AG04450 (cell line): ENCODE results near the gene NEK11. TPM values are rescaled to one million over a fixed set of nuclear protein-coding genes. Genes with fewer than 3 reads are reported as not detected.

Source experiments
- CTCF ChIA-PET: fragments of 300-600, 350-600 bp; formaldehyde crosslinking; extraction: SDS; loops from one replicate; lab custom pipeline; 2022; ENCODE audit warnings: antibody characterized with exemption, inconsistent platforms; lab: Charles Lee
- POLR2A ChIA-PET: fragments of 350-600 bp; formaldehyde crosslinking; extraction: SDS; loops from one replicate; lab custom pipeline; 2021; ENCODE audit warnings: antibody characterized with exemption, inconsistent platforms; lab: Yijun Ruan, JAX
- DNase-seq: peaks from one replicate; pipeline ENCODE4 v3.0.0-alpha.2; 2011; ENCODE audit warnings: low read depth, low spot score
- H3K27ac ChIP-seq: one replicate; pipeline ENCODE4 v1.5.1; 2012; ENCODE audit warnings: low read depth, low read length, control low read depth
- H3K27me3 ChIP-seq: one replicate; pipeline ENCODE4 v1.6.0; 2012; ENCODE audit warnings: low read length; ENCODE audit not compliant: control insufficient read depth, insufficient read depth
- H3K4me3 ChIP-seq: 2 replicates; pipeline ENCODE4 v1.5.1; 2011; ENCODE audit warnings: mild to moderate bottlenecking, low read depth, low read length, control low read depth
- H3K9me3 ChIP-seq: 2 replicates; pipeline ENCODE4 v1.5.1; 2012; ENCODE audit warnings: low read length; ENCODE audit not compliant: control insufficient read depth, insufficient read depth
- polyA plus RNA-seq: library from polyadenylated mRNA; depleted of rRNA; stranded (reverse); fragments of >200 nt; gene quantifications from 2 replicates; pipeline ENCODE4 v1.2.3, GENCODE V29; 2011
- TF ChIP-seq, protein P1 (sequence below): IDR thresholded peaks from 2 replicates; pipeline ENCODE4 v1.5.1; 2011; ENCODE audit warnings: low read depth, low read length, control low read depth, inconsistent platforms

NEK11 gene
- polyA plus RNA-seq, 1 experiment: 4.0 TPM

DNA sequence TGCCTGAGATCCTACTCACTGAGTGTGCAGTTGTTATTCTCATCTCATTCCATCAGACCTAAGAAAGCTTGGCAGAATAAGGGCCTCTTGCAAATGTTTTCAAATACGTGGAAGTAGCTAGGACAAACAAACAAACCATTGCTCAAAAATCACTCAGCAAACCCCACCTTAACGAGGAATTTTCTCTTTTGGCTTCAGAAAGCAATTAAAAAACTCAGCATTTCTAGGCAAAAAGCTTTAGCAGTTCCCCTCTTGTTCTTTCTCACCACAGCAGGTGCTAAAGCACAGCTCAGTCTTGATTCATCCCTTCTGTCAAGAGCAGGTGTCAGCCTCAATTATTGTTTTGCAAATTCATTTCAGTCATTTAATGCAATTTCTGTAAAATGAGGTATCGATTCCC, 296.3 kb downstream of the NEK11 start:
- no peaks in the 10 kb centered on the region for H3K9me3 ChIP-seq
- POLR2A ChIA-PET: no interaction called here
- no peak for DNase-seq
- TF ChIP-seq, protein P1, sequence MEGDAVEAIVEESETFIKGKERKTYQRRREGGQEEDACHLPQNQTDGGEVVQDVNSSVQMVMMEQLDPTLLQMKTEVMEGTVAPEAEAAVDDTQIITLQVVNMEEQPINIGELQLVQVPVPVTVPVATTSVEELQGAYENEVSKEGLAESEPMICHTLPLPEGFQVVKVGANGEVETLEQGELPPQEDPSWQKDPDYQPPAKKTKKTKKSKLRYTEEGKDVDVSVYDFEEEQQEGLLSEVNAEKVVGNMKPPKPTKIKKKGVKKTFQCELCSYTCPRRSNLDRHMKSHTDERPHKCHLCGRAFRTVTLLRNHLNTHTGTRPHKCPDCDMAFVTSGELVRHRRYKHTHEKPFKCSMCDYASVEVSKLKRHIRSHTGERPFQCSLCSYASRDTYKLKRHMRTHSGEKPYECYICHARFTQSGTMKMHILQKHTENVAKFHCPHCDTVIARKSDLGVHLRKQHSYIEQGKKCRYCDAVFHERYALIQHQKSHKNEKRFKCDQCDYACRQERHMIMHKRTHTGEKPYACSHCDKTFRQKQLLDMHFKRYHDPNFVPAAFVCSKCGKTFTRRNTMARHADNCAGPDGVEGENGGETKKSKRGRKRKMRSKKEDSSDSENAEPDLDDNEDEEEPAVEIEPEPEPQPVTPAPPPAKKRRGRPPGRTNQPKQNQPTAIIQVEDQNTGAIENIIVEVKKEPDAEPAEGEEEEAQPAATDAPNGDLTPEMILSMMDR: no peak
- H3K27ac ChIP-seq: no peak overlapping the region
- no peak overlapping the region for H3K4me3 ChIP-seq
- CTCF ChIA-PET: interaction anchor here (0.9 kb wide), 1 partner anchor 290 kb away, joined by 3 read pairs; no protein-coding TSS in a partner anchor
- H3K27me3 ChIP-seq: peaks cover 2% of the 10 kb centered on the region

DNA sequence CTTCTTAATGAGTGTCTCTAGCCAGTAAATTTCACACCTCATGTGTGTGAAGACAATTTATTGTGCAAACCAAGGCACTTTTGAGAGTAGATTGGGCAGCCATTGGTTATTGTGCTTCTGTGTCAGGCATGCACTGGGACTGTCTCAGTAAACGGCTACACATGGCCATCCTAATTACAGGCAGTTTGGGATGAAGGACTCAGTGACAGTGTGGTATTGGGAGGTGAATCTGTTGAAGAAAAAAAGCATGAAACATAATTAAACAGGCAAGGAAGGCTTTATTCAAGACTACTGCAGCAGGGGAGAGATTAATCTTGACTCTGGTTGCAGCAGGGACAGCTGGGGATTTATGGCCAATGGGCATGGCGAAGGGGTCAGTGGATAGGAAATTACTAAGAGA, 297.1 kb downstream of the NEK11 start:
- H3K27me3 ChIP-seq: peaks cover 2% of the 10 kb centered on the region
- POLR2A ChIA-PET: no interaction called here
- no peak overlapping the region for H3K4me3 ChIP-seq
- no peak for DNase-seq
- no peaks in the 10 kb centered on the region for H3K9me3 ChIP-seq
- CTCF ChIA-PET: interaction anchor here (0.9 kb wide), 1 partner anchor 291 kb away, joined by 3 read pairs; no protein-coding TSS in a partner anchor
- no peak overlapping the region for H3K27ac ChIP-seq
- TF ChIP-seq, protein P1: no peak

DNA sequence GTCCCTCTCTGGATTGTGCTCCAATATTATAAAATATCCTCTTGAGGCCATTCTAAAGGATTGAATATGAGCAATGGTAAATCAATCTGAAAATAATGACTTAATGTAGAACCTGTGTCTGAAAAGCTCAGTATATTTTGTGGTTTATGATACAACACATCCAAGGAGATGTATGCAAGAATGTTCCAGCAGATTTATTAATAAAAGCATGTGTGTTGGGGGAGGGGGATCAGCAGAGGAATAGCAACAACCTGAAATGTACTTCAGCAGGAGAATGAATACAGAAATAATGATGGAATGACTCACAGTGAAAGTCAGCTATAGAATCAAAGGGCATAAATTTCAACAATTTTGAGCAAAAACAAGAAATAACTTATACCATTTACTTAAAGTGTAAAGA, 298.2 kb downstream of the NEK11 start:
- TF ChIP-seq, protein P1: no peak
- no peak for DNase-seq
- POLR2A ChIA-PET: no interaction called here
- CTCF ChIA-PET: no interaction called here
- no peaks in the 10 kb centered on the region for H3K9me3 ChIP-seq
- H3K27ac ChIP-seq: no peak overlapping the region
- peaks cover 2% of the 10 kb centered on the region for H3K27me3 ChIP-seq
- H3K4me3 ChIP-seq: no peak overlapping the region

DNA sequence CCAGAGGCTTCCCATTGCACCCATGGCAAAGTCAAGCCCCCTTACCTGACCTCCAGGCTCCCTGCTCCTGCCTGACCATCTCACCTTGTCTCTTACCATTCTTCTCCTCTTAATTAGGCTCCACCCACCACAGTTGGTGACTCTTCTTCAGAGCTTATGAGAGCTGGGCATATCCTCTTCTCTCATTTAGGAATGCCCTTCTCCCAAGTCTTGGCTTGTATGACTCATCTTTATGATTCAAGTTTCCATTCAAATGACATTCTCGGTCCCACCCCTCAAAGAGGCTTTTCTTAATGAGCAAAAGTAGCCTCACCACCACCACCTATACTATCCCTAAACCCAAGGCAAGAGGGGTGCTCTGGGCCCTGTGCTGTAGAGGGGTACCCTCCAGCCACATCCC, 299.6 kb downstream of the NEK11 start:
- Histone ChIP-seq H3K27ac (no peak overlapping the region), H3K27me3 (peaks cover 2% of the 10 kb centered on the region), H3K4me3 (no peak overlapping the region), H3K9me3 (no peaks in the 10 kb centered on the region)
- TF ChIP-seq, protein P1: no peak
- POLR2A ChIA-PET: no interaction called here
- no peak for DNase-seq
- CTCF ChIA-PET: no interaction called here

DNA sequence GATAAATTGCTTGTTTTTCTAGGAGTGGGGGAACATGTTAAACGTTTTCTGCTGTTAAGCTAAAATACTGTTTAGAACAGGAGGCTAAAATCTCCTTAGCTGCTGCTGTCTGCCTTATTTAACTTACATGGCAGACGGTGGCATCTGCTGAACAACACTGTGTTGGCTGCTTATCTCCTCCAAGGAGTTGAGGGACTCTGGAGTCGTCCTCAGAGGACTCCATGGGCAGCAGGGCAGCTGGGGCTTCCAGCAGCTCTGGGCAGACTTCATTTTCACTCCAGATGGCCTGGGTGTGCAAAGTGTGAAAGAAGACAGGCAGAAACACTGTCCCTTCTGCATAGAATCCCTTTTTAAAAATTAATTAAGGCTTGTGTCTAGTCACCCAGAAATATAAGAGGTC, 302.0 kb downstream of the NEK11 start:
- ChIA-PET CTCF (no interaction called here), POLR2A (no interaction called here)
- H3K27me3 ChIP-seq: no peaks in the 10 kb centered on the region
- H3K4me3 ChIP-seq: no peak overlapping the region
- H3K27ac ChIP-seq: no peak overlapping the region
- H3K9me3 ChIP-seq: no peaks in the 10 kb centered on the region; the same call in 1 of the 2 replicates
- TF ChIP-seq, protein P1: no peak
- DNase-seq: no peak
